ENCODE data around the gene TWNK. TPM values are rescaled to one million over a fixed set of nuclear protein-coding genes. Genes with fewer than 3 reads are reported as not detected.

Gene TWNK
- total and polyA plus RNA-seq, 2 donors (not counting 3 experiments of a cell fraction or from before 2014, with no cell fraction given): 5.6 to 10.9 TPM

GRCh38 chr10:100966887-100967286, 20.5 kb upstream of the TWNK start:
- BruUV-seq (replicated peaks): no TSS peak
- H3K4me2 ChIP-seq (ENCODE audit: insufficient read depth, low read length): no peak overlapping the region
- no peaks in the 10 kb centered on the region for H4K20me1 ChIP-seq (replicated peaks; ENCODE audit: control insufficient read depth, extremely low read depth, insufficient read depth, low read length)
- DNase-seq (ENCODE audit: low read depth, low spot score): no peak
- no peaks in the 10 kb centered on the region for H3K79me2 ChIP-seq (ENCODE audit: control insufficient read depth, insufficient read depth, low read length)
- intact Hi-C loops (cut with micrococcal nuclease) (no loop called here), dilution Hi-C loops (cut with MboI; ENCODE audit: extremely low pct_ligation_motif_present, low sequenced_read_pairs) (no loop called here)
- no peaks in the 10 kb centered on the region for H3K27me3 ChIP-seq (ENCODE audit: control insufficient read depth in 2 of 2, insufficient read depth in 2 of 2, low read length in 2 of 2)
- H3K4me3 ChIP-seq (replicated peaks in 1 of 3; ENCODE audit: insufficient read depth in 1 of 3, low read depth in 1 of 3, low read length in 3 of 3): no peak overlapping the region
- H3K36me3 ChIP-seq (ENCODE audit: control insufficient read depth in 2 of 2, extremely low read depth in 1 of 2, insufficient read depth in 2 of 2, low read length in 2 of 2): peaks cover 0 to 4% of the 10 kb centered on the region in 2 experiments
- ChIA-PET POLR2A (no interaction called here), CTCF (interaction anchor here (1.0 to 5.3 kb wide), 4 partner anchors 10 to 48 kb away, joined by 4 to 54 read pairs (median 15); no protein-coding TSS in a partner anchor)
- H3K9me3 ChIP-seq (replicated peaks; ENCODE audit: control insufficient read depth, insufficient read depth, low read length): no peaks in the 10 kb centered on the region
- TF ChIP-seq JUN (IDR thresholded peaks at IDR 0.05; ENCODE audit: borderline replicate concordance, insufficient read depth, insufficient read length, low read depth) (no peak), GATA2 (IDR thresholded peaks at IDR 0.05; ENCODE audit: insufficient read depth, insufficient read length, low read depth, low read length) (no peak), CTCF (IDR thresholded peaks at IDR 0.05; ENCODE audit: extremely low read depth in 1 of 2, insufficient read depth in 1 of 2, low read depth in 1 of 2, low read length in 2 of 2) (no peak), MYC (IDR thresholded peaks at IDR 0.05; ENCODE audit: low read depth, low read length) (no peak), MAX (IDR thresholded peaks at IDR 0.05; ENCODE audit: insufficient read depth, insufficient read length) (no peak), POLR2A (IDR thresholded peaks at IDR 0.05; ENCODE audit: low read depth, low read length) (no peak), EZH2 (IDR thresholded peaks at IDR 0.05; ENCODE audit: borderline replicate concordance, low read depth, low read length, severe bottlenecking) (no peak), POLR2AphosphoS5 (IDR thresholded peaks at IDR 0.05; ENCODE audit: insufficient read depth, low read depth, low read length) (no peak)
- H3K9ac ChIP-seq (replicated peaks; ENCODE audit: extremely low read depth, insufficient read depth, low read length): no peak overlapping the region
- H3K9me1 ChIP-seq (replicated peaks; ENCODE audit: control insufficient read depth, extremely low read depth, insufficient read depth, low read length): no peaks in the 10 kb centered on the region
- FAIRE-seq: no peak
- peaks cover 12% of the 10 kb centered on the region for H3K4me1 ChIP-seq (ENCODE audit: control insufficient read depth, extremely low read depth, insufficient read depth, low read length)
- no peak overlapping the region for H2AFZ ChIP-seq (ENCODE audit: low read depth, low read length)
- no peak overlapping the region for H3K27ac ChIP-seq (ENCODE audit: insufficient read depth, low read depth, low read length)
